ENCODE data around the gene GEN1.

DNA sequence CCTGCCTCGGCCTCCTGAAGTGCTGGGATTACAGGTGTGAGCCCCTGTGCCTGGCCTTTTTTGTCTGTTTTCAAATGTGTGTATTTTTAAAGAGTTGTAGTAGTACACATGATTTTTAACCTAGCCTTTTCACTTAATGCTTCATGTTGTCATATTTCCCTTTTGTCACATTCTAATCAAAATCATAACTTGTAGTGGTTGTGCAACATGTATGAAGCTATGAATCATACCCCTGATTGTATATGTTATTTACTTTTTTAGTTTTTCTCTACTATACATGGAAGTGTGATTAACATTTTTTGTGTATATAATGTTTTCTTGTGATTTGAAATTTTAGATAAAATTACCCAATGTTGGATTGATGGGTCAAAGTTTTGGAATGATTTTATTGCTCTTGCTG, 8.5 kb downstream of the GEN1 start:
- TF ChIP-seq, protein P1, sequence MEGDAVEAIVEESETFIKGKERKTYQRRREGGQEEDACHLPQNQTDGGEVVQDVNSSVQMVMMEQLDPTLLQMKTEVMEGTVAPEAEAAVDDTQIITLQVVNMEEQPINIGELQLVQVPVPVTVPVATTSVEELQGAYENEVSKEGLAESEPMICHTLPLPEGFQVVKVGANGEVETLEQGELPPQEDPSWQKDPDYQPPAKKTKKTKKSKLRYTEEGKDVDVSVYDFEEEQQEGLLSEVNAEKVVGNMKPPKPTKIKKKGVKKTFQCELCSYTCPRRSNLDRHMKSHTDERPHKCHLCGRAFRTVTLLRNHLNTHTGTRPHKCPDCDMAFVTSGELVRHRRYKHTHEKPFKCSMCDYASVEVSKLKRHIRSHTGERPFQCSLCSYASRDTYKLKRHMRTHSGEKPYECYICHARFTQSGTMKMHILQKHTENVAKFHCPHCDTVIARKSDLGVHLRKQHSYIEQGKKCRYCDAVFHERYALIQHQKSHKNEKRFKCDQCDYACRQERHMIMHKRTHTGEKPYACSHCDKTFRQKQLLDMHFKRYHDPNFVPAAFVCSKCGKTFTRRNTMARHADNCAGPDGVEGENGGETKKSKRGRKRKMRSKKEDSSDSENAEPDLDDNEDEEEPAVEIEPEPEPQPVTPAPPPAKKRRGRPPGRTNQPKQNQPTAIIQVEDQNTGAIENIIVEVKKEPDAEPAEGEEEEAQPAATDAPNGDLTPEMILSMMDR (conservative IDR thresholded peaks at IDR 0.05; ENCODE audit: low read length): no peak
- no peak for TF ChIP-seq EZH2phosphoT487 (IDR thresholded peaks at IDR 0.05; ENCODE audit: borderline replicate concordance)
